Sigmoid colon (tissue), 7 donors: ENCODE results near the gene PHLDB1. TPM values are rescaled to one million over a fixed set of nuclear protein-coding genes. Genes with fewer than 3 reads are reported as not detected.
A peak's percentile ranks its signal among the peaks of the same experiment; 100 is the strongest.

Experiments used
- DNase-seq: peaks from one replicate; pipeline ENCODE4 v3.0.0-alpha.2; 2019
- H3K27ac ChIP-seq, 4 donors: fragments of 200-600 bp; sonication (generic); one replicate each; pipeline ENCODE4 v1.5.1; 2016 to 2019; ENCODE audit warnings: mild to moderate bottlenecking in 1 of 4
- H3K27me3 ChIP-seq, 3 donors: fragments of 200-600 bp; sonication (generic); one replicate each; pipeline ENCODE4 v1.5.1; 2019; ENCODE audit warnings: mild to moderate bottlenecking in 1 of 3
- H3K36me3 ChIP-seq, 4 donors: fragments of 200-600 bp; sonication (generic); one replicate each; pipeline ENCODE4 v1.5.1; 2016 to 2019
- H3K4me1 ChIP-seq, 4 donors: fragments of 200-600 bp; sonication (generic); one replicate each; pipeline ENCODE4 v1.5.1; 2017 to 2019
- H3K4me3 ChIP-seq, 4 donors: fragments of 200-600 bp; sonication (generic); one replicate each; pipeline ENCODE4 v1.5.1; 2017 to 2019; ENCODE audit warnings: mild to moderate bottlenecking in 2 of 4, moderate library complexity in 1 of 4
- H3K9me3 ChIP-seq, 4 donors: fragments of 200-600 bp in 3 of 4; sonication (generic) in 3 of 4; one replicate each; pipeline versions ENCODE4 v1.5.1 to v1.6.1; 2013 to 2019
- CTCF ChIP-seq, 4 experiments: fragments of 450-650 bp in 3 of 4; fragments of 200-600 bp in 1 of 4; IDR thresholded peaks; one replicate each; pipeline ENCODE4 v1.5.1; 2016 to 2019; ENCODE audit warnings: antibody characterized with exemption in 4 of 4, mild to moderate bottlenecking in 3 of 4, moderate library complexity in 2 of 4
- EP300 ChIP-seq, 4 donors: sonication (generic); formaldehyde crosslinking; IDR thresholded peaks; one replicate each; pipeline ENCODE4 v1.6.1; 2017; ENCODE audit warnings: antibody characterized with exemption in 4 of 4
- POLR2A ChIP-seq, 2 donors: fragments of 450-650 bp; IDR thresholded peaks; one replicate each; pipeline ENCODE4 v1.6.1; 2016; ENCODE audit warnings: antibody characterized with exemption in 2 of 2, mild to moderate bottlenecking in 2 of 2, moderate library complexity in 2 of 2
- POLR2AphosphoS5 ChIP-seq, 4 donors: sonication (generic); formaldehyde crosslinking; IDR thresholded peaks; one replicate each; pipeline ENCODE4 v1.6.1; 2017; ENCODE audit warnings: antibody characterized with exemption in 4 of 4
- WGBS, 2 donors: extraction: QIAGEN DNeasy Blood & Tissue Kit; methylation state at CpG; one replicate each; pipeline ENCODE4 v1.1.7; 2013; 5-methylcytosine and 5-hydroxymethylcytosine counted together
- intact Hi-C: fragments of 100-400 bp; cut with DNase I; formaldehyde crosslinking; loops from one replicate; pipeline ENCODE4 v1.15.1; 2023
- polyA plus RNA-seq, 3 donors: library from polyadenylated mRNA; stranded (reverse); fragments of 200-250 nt; gene quantifications; one replicate each; pipeline ENCODE4 v1.2.3, GENCODE V29; 2013
- total RNA-seq, 4 donors: library from RNA; depleted of rRNA; stranded (reverse); fragments of >200 nt; gene quantifications; one replicate each; pipeline ENCODE4 v1.1.0, GENCODE V29; 2016
- donor health status: healthy with polysubstance abuse.
- donor health status: Bipolar disorder and iron deficiency.
- donor health status: healthy.

The PHLDB1 gene
- total and polyA plus RNA-seq, 7 donors: 33.6 to 126 (median 51.8) TPM

GRCh38 chr11:118694771-118695170 lies 87.4 kb downstream of the PHLDB1 start:
- Histone ChIP-seq H3K36me3 (no peaks in the 10 kb centered on the region), H3K27me3 (no peaks in the 10 kb centered on the region), H3K4me1 (peaks cover 0 to 12% (median 9%) of the 10 kb centered on the region in 4 donors), H3K27ac (no peak overlapping the region), H3K4me3 (no peak overlapping the region), H3K9me3 (no peaks in the 10 kb centered on the region)
- no peak for DNase-seq
- TF ChIP-seq POLR2AphosphoS5 (IDR thresholded peaks at IDR 0.05) (no peak), EP300 (IDR thresholded peaks at IDR 0.05) (no peak), CTCF (IDR thresholded peaks at IDR 0.05) (no peak), POLR2A (IDR thresholded peaks at IDR 0.05) (no peak)
- intact Hi-C loops: loop anchor here (5.0 kb wide), 1 partner anchor 98 kb away; the partner anchor contains the start of gene DDX6
- WGBS, 2 donors: 86 to 87% methylated on average over 11 of the region's 11 CpGs

- Histone ChIP-seq H3K27ac (no peak overlapping the region), H3K9me3 (no peaks in the 10 kb centered on the region), H3K4me1 (peaks cover 0 to 4% (median 0%) of the 10 kb centered on the region in 4 donors), H3K4me3 (no peak overlapping the region), H3K27me3 (no peaks in the 10 kb centered on the region), H3K36me3 (no peaks in the 10 kb centered on the region)
- 94% methylated on average over 7 of the region's 7 CpGs for WGBS, 2 donors
- no peak for TF ChIP-seq POLR2A (IDR thresholded peaks at IDR 0.05)
- no peak for TF ChIP-seq POLR2AphosphoS5 (IDR thresholded peaks at IDR 0.05)
- TF ChIP-seq CTCF (IDR thresholded peaks at IDR 0.05): no peak
- TF ChIP-seq EP300 (IDR thresholded peaks at IDR 0.05): no peak
- intact Hi-C loops: no loop called here
- DNase-seq: no peak
Measured at GRCh38 chr11:118696673-118697226, 89.3 kb downstream of the PHLDB1 start.

GRCh38 chr11:118697346-118697745 lies 89.9 kb downstream of the PHLDB1 start:
- no peaks in the 10 kb centered on the region for H3K36me3 ChIP-seq
- H3K4me1 ChIP-seq: no peaks in the 10 kb centered on the region
- intact Hi-C loops: no loop called here
- WGBS, 2 donors: 83 to 88% methylated on average over 8 of the region's 8 CpGs
- no peak for DNase-seq
- H3K27ac ChIP-seq: no peak overlapping the region
- H3K27me3 ChIP-seq: no peaks in the 10 kb centered on the region
- H3K9me3 ChIP-seq: no peaks in the 10 kb centered on the region
- TF ChIP-seq EP300 (IDR thresholded peaks at IDR 0.05) (no peak), POLR2A (IDR thresholded peaks at IDR 0.05) (no peak), POLR2AphosphoS5 (IDR thresholded peaks at IDR 0.05) (no peak), CTCF (IDR thresholded peaks at IDR 0.05) (no peak)
- no peak overlapping the region for H3K4me3 ChIP-seq

GRCh38 chr11:118699506-118700220 lies 92.2 kb downstream of the PHLDB1 start:
- intact Hi-C loops: no loop called here
- TF ChIP-seq POLR2AphosphoS5 (IDR thresholded peaks at IDR 0.05) (no peak), CTCF (IDR thresholded peaks at IDR 0.05) (no peak), EP300 (IDR thresholded peaks at IDR 0.05) (no peak), POLR2A (IDR thresholded peaks at IDR 0.05) (no peak)
- Histone ChIP-seq H3K9me3 (no peaks in the 10 kb centered on the region), H3K27ac (no peak overlapping the region), H3K4me3 (no peak overlapping the region), H3K27me3 (no peaks in the 10 kb centered on the region), H3K4me1 (no peaks in the 10 kb centered on the region), H3K36me3 (no peaks in the 10 kb centered on the region)
- DNase-seq: peak; percentile 18
- WGBS, 2 donors: 78 to 89% methylated on average over 7 of the region's 7 CpGs
